GM12878 (cell line): Measurements from ENCODE around the gene CAMTA1. TPM values are rescaled to one million over a fixed set of nuclear protein-coding genes. Genes with fewer than 3 reads are reported as not detected.

Experiments
- ATAC-seq: fragments of 200-7000 bp; cut with Tn5 transposase; 3 replicates; pipeline ENCODE4 v1.9.1; 2020; ENCODE audit warnings: mild to moderate bottlenecking, moderate library complexity
- BruUV-seq: library from RNA; stranded (reverse); fragments of 400-500 nt; replicated peaks from 2 replicates; lab custom pipeline; 2021; lab: Mats Ljungman, UMichigan
- CTCF ChIA-PET: fragments of 300-600 bp; sonication (Branson Sonifier 250); formaldehyde crosslinking; extraction: SDS; loops from one replicate; lab custom pipeline; 2021; ENCODE audit warnings: inconsistent platforms; lab: Yijun Ruan, JAX
- POLR2A ChIA-PET: fragments of 350-600 bp; formaldehyde crosslinking; extraction: SDS; loops from one replicate; lab custom pipeline; 2021; ENCODE audit warnings: inconsistent platforms; lab: Charles Lee
- RAD21 ChIA-PET: fragments of 300-600 bp; sonication (Branson Sonifier 250); formaldehyde crosslinking; loops from one replicate; lab custom pipeline; 2023; ENCODE audit warnings: antibody characterized with exemption; ENCODE audit not compliant: unreplicated experiment; lab: Charles Lee
- SMC1A ChIA-PET: fragments of 300-600 bp; sonication (Branson Sonifier 250); formaldehyde crosslinking; loops from one replicate; lab custom pipeline; 2023; ENCODE audit not compliant: unreplicated experiment, uncharacterized antibody; lab: Charles Lee
- DNase-seq: peaks from one replicate; pipeline ENCODE4 v3.0.0-alpha.2; 2011; ENCODE audit warnings: low read depth, low spot score
- FAIRE-seq: peaks from 3 replicates; lab custom pipeline; 2011; peaks lifted over from hg19 to GRCh38; lab: Jason Lieb, UNC
- H2AFZ ChIP-seq: 2 replicates; pipeline ENCODE4 v1.6.0; 2011; ENCODE audit warnings: low read depth, low read length, control low read depth; ENCODE audit not compliant: control insufficient read depth
- H3K27ac ChIP-seq: 2 replicates; pipeline ENCODE4 v1.5.1; 2011; ENCODE audit warnings: control low read depth; ENCODE audit not compliant: control insufficient read depth, insufficient read depth
- H3K27me3 ChIP-seq, 2 experiments: replicated peaks in 1 of 2; 2 replicates each; pipeline versions ENCODE4 v1.6.0 to v1.6.1; 2011; ENCODE audit warnings: low read length in 1 of 2; ENCODE audit not compliant: control insufficient read depth in 2 of 2, insufficient read depth in 2 of 2
- H3K36me3 ChIP-seq, 2 experiments: 2 replicates each; pipeline ENCODE4 v1.5.1; 2011; ENCODE audit warnings: low read length in 1 of 2; ENCODE audit not compliant: control insufficient read depth in 2 of 2, insufficient read depth in 2 of 2
- H3K4me1 ChIP-seq: 2 replicates; pipeline ENCODE4 v1.6.1; 2011; ENCODE audit warnings: mild to moderate bottlenecking, low read length, moderate library complexity, mixed read lengths; ENCODE audit not compliant: control insufficient read depth, insufficient read depth
- H3K4me2 ChIP-seq: 2 replicates; pipeline ENCODE4 v1.6.0; 2011; ENCODE audit warnings: control low read depth; ENCODE audit not compliant: control insufficient read depth, insufficient read depth
- H3K4me3 ChIP-seq: fragments of 200-600 bp; sonication (generic); 2 replicates; pipeline ENCODE4 v1.5.1; 2016
- H3K79me2 ChIP-seq: 2 replicates; pipeline ENCODE4 v1.6.0; 2011; ENCODE audit warnings: low read length; ENCODE audit not compliant: control insufficient read depth, insufficient read depth
- H3K9ac ChIP-seq: 2 replicates; pipeline ENCODE4 v1.8.0; 2011; ENCODE audit warnings: low read length, control low read depth, mixed read lengths; ENCODE audit not compliant: control insufficient read depth, insufficient read depth
- H3K9me3 ChIP-seq: replicated peaks from 3 replicates; pipeline ENCODE4 v1.5.1; 2011; ENCODE audit warnings: mild to moderate bottlenecking, low read length; ENCODE audit not compliant: control insufficient read depth, insufficient read depth
- H4K20me1 ChIP-seq: 2 replicates; pipeline ENCODE4 v1.6.0; 2011; ENCODE audit not compliant: control insufficient read depth, insufficient read depth
- ASH2L ChIP-seq: fragments of 300-600, 200-600 bp; sonication (generic); IDR thresholded peaks from 2 replicates; pipeline ENCODE4 v1.6.1; 2017; ENCODE audit warnings: low read depth, mild to moderate bottlenecking, borderline replicate concordance
- BHLHE40 ChIP-seq, 2 experiments: fragments of 450-650 bp in 1 of 2; IDR thresholded peaks; 2 replicates each; pipeline ENCODE4 v1.6.1; 2011 to 2017; ENCODE audit warnings: low read depth in 2 of 2, borderline replicate concordance in 1 of 2, improper control_type of control experiment in 1 of 2, low read length in 1 of 2, mild to moderate bottlenecking in 1 of 2
- FOXK2 ChIP-seq: fragments of 450-650 bp; IDR thresholded peaks from 2 replicates; pipeline ENCODE4 v1.6.1; 2017; ENCODE audit warnings: mild to moderate bottlenecking, moderate library complexity
- IKZF2 ChIP-seq, 2 experiments: fragments of 450-650 bp; IDR thresholded peaks; 2 replicates each; pipeline ENCODE4 v1.6.1; 2017; ENCODE audit warnings: mild to moderate bottlenecking in 2 of 2, moderate library complexity in 2 of 2
- NFYA ChIP-seq: IDR thresholded peaks from 2 replicates; pipeline ENCODE4 v1.6.1; 2011; ENCODE audit warnings: low read depth, mild to moderate bottlenecking, low read length, improper control_type of control experiment, borderline replicate concordance
- NFYB ChIP-seq: IDR thresholded peaks from 2 replicates; pipeline ENCODE4 v1.6.1; 2011; ENCODE audit warnings: low read depth, mild to moderate bottlenecking, low read length, improper control_type of control experiment, moderate library complexity; ENCODE audit not compliant: insufficient read depth
- in situ Hi-C: fragments of 300-500 bp; cut with MboI; formaldehyde crosslinking; loops from 9 replicates; pipeline ENCODE4 v1.14.3; 2018; ENCODE audit warnings: mixed read lengths
- intact Hi-C: fragments of 100-400 bp; cut with micrococcal nuclease; formaldehyde crosslinking; loops from one replicate; pipeline ENCODE4 v1.14.2; 2022; ENCODE audit not compliant: unreplicated experiment
- polyA plus RNA-seq, 11 experiments: library from polyadenylated mRNA; depleted of rRNA in 4 of 11; unstranded in 6 of 11; stranded (reverse) in 5 of 11; fragments of >200 nt; fragmentation: Nextera tagmentation in 4 of 11; fragmentation: Illumina TruSeq in 1 of 11; extraction: Ambion mirVana in 4 of 11; extraction: Trizol in 1 of 11; gene quantifications; 1 replicate in 1 of 11; 2 replicates in 10 of 11; pipeline versions ENCODE4 v1.2.1 to v1.2.3, GENCODE V29; 2011 to 2016; ENCODE audit warnings: inconsistent platforms in 2 of 11, missing spikeins in 2 of 11, low read depth in 1 of 11
- total RNA-seq, 4 experiments: library from RNA; depleted of rRNA in 3 of 4; stranded (reverse); fragments of >200 nt in 3 of 4; fragmentation: Illumina TruSeq in 1 of 4; extraction: Trizol in 1 of 4; gene quantifications; 2 replicates each; pipeline versions ENCODE4 v1.2.1 to v1.2.3, GENCODE V29; 2013 to 2021
- TF ChIP-seq, protein P1 (sequence below): fragments of 450-650 bp; IDR thresholded peaks from 2 replicates; pipeline ENCODE4 v1.6.1; 2018; ENCODE audit warnings: mild to moderate bottlenecking, low read depth, moderate library complexity; ENCODE audit not compliant: partially characterized antibody
- TF ChIP-seq, protein P2 (sequence below): IDR thresholded peaks from 2 replicates; pipeline ENCODE4 v1.6.1; 2012; ENCODE audit warnings: improper control_type of control experiment, low read depth, low read length; ENCODE audit not compliant: insufficient replicate concordance

CAMTA1 gene
- total and polyA plus RNA-seq, 10 of the 15 experiments (the other 5 are each of a cell fraction or from before 2014, with no cell fraction given): 37.7 to 148 (median 76.4) TPM

DNA sequence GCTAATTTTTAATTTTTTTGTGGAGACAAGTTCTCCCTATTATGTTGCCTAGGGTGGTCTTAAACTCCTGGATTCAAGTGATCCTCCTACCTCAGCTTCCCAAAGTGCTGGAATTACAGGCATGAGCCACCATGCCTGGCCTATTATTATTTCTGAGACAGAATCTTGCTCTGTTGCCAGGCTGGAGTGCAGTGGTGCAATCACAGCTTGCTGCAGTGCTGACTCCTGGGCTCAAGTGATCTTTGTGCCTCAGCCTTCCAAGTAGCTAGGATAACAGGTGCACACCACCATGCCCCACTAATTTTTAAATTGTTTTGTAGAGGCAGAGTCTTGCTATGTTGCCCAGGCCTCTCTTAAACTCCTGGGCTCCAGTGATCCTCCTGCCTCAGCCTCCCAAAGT lies 196.3 kb downstream of the CAMTA1 start:
- FAIRE-seq (no peak), ATAC-seq (no peak), DNase-seq (no peak)
- Histone ChIP-seq H3K9ac (no peak overlapping the region), H3K4me3 (no peak overlapping the region), H3K9me3 (no peaks in the 10 kb centered on the region; the same call in 2 of the 3 replicates), H4K20me1 (no peaks in the 10 kb centered on the region), H3K36me3 (no peaks in the 10 kb centered on the region), H3K27me3 (no peaks in the 10 kb centered on the region; a peak in 1 of 4 replicates), H2AFZ (no peak overlapping the region), H3K79me2 (no peaks in the 10 kb centered on the region), H3K4me2 (no peak overlapping the region), H3K4me1 (no peaks in the 10 kb centered on the region), H3K27ac (no peak overlapping the region)
- BruUV-seq: no TSS peak
- ChIA-PET POLR2A (no interaction called here), SMC1A (no interaction called here), CTCF (no interaction called here), RAD21 (no interaction called here)
- intact Hi-C loops: no loop called here
- TF ChIP-seq IKZF2 (IDR thresholded peaks at IDR 0.05) (no peak), ASH2L (no peak), BHLHE40 (IDR thresholded peaks at IDR 0.05; ENCODE audit: borderline replicate concordance in 1 of 2, low read depth in 2 of 2, low read length in 1 of 2) (no peak), NFYA (no peak), NFYB (no peak), FOXK2 (no peak)
- TF ChIP-seq, protein P1, sequence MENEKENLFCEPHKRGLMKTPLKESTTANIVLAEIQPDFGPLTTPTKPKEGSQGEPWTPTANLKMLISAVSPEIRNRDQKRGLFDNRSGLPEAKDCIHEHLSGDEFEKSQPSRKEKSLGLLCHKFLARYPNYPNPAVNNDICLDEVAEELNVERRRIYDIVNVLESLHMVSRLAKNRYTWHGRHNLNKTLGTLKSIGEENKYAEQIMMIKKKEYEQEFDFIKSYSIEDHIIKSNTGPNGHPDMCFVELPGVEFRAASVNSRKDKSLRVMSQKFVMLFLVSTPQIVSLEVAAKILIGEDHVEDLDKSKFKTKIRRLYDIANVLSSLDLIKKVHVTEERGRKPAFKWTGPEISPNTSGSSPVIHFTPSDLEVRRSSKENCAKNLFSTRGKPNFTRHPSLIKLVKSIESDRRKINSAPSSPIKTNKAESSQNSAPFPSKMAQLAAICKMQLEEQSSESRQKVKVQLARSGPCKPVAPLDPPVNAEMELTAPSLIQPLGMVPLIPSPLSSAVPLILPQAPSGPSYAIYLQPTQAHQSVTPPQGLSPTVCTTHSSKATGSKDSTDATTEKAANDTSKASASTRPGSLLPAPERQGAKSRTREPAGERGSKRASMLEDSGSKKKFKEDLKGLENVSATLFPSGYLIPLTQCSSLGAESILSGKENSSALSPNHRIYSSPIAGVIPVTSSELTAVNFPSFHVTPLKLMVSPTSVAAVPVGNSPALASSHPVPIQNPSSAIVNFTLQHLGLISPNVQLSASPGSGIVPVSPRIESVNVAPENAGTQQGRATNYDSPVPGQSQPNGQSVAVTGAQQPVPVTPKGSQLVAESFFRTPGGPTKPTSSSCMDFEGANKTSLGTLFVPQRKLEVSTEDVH: no peak
- TF ChIP-seq, protein P2, sequence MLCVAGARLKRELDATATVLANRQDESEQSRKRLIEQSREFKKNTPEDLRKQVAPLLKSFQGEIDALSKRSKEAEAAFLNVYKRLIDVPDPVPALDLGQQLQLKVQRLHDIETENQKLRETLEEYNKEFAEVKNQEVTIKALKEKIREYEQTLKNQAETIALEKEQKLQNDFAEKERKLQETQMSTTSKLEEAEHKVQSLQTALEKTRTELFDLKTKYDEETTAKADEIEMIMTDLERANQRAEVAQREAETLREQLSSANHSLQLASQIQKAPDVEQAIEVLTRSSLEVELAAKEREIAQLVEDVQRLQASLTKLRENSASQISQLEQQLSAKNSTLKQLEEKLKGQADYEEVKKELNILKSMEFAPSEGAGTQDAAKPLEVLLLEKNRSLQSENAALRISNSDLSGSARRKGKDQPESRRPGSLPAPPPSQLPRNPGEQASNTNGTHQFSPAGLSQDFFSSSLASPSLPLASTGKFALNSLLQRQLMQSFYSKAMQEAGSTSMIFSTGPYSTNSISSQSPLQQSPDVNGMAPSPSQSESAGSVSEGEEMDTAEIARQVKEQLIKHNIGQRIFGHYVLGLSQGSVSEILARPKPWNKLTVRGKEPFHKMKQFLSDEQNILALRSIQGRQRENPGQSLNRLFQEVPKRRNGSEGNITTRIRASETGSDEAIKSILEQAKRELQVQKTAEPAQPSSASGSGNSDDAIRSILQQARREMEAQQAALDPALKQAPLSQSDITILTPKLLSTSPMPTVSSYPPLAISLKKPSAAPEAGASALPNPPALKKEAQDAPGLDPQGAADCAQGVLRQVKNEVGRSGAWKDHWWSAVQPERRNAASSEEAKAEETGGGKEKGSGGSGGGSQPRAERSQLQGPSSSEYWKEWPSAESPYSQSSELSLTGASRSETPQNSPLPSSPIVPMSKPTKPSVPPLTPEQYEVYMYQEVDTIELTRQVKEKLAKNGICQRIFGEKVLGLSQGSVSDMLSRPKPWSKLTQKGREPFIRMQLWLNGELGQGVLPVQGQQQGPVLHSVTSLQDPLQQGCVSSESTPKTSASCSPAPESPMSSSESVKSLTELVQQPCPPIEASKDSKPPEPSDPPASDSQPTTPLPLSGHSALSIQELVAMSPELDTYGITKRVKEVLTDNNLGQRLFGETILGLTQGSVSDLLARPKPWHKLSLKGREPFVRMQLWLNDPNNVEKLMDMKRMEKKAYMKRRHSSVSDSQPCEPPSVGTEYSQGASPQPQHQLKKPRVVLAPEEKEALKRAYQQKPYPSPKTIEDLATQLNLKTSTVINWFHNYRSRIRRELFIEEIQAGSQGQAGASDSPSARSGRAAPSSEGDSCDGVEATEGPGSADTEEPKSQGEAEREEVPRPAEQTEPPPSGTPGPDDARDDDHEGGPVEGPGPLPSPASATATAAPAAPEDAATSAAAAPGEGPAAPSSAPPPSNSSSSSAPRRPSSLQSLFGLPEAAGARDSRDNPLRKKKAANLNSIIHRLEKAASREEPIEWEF: no peak
- in situ Hi-C loops: no loop called here
